ENCODE measurements around the gene ZNF492. TPM values are rescaled to one million over a fixed set of nuclear protein-coding genes. Genes with fewer than 3 reads are reported as not detected.
"Not testable (repeated sequence)": the region's sequence is repeated elsewhere in the genome, so short reads cannot be mapped to it uniquely, and the experiment has no call there.

ZNF492 gene
- not detected for polyA plus RNA-seq (2013, experiment 1 of 2)
- not detected for polyA plus RNA-seq (2013, experiment 2 of 2)

DNA sequence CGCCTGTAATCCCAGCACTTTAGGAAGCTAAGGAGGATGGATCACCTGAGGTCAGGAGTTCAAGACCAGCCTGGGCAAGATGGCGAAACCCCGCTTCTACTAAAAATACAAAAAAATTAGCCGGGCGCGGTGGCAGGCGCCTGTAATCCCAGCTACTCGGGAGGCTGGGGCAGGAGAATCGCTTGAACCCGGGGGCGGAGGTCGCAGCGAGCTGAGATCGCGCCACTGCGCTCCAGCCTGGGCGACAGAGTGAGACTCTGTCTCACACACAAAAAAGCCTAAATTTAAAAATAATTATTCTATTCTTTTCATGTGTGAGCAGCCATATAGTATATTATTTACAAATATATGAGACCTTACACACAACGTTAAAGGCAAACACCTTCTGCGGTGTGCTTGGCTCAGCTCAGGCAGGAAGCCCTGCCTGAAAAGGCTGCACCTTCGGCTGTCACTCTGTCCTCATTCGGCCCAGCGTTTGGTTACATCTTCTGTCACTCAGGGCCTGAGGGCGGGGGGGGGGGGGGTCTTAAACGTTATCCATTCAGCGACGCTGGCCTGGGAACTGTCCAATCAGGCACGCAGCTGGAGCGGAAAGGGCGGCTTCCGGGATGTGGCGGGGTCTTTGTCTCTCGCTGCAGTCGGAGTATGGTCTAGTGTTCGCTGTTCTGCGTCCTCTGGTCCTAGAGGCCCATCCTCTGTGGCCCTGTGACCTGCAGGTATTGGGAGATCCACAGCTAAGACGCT lies at the start of gene ZNF492:
ZNF492 (plus strand) TSS at position 619 of the 744 bp plus-strand sequence. CDS start 19,076 bp downstream, outside the sequence.
- not testable (repeated sequence) for H2BK5ac ChIP-seq (ENCODE audit: low read length); H3K4me2 ChIP-seq (ENCODE audit: insufficient read depth, low read length, poor library complexity, severe bottlenecking); DNase-seq (ENCODE audit: low spot score); H4K91ac ChIP-seq (ENCODE audit: low read depth, low read length, poor library complexity); H3K18ac ChIP-seq (ENCODE audit: low read length); H2BK120ac ChIP-seq (ENCODE audit: low read depth, low read length); H2BK15ac ChIP-seq (ENCODE audit: low read length); H3K4me1 ChIP-seq (ENCODE audit: control insufficient read depth in 2 of 2, insufficient read depth in 1 of 2, low read depth in 1 of 2, low read length in 2 of 2); H3K4ac ChIP-seq (ENCODE audit: low read length); H3K9me3 ChIP-seq (replicated peaks in 1 of 2; ENCODE audit: control insufficient read depth in 2 of 2, insufficient read depth in 1 of 2, low read depth in 1 of 2, low read length in 2 of 2); H3K14ac ChIP-seq (ENCODE audit: low read length); H4K8ac ChIP-seq (ENCODE audit: low read depth, low read length); H3K36me3 ChIP-seq (replicated peaks in 1 of 2; ENCODE audit: control insufficient read depth in 2 of 2, insufficient read depth in 2 of 2, low read length in 2 of 2); H3K27ac ChIP-seq (replicated peaks; ENCODE audit: low read length); H3K9ac ChIP-seq (ENCODE audit: low read depth, low read length, poor library complexity); H2AK5ac ChIP-seq (ENCODE audit: low read depth, low read length); H2AFZ ChIP-seq (ENCODE audit: low read length); H3K4me3 ChIP-seq (ENCODE audit: low read length in 2 of 2); H3K79me1 ChIP-seq (ENCODE audit: low read depth, low read length); H3K27me3 ChIP-seq (ENCODE audit: control insufficient read depth in 3 of 3, insufficient read depth in 3 of 3, low read depth in 1 of 3, low read length in 3 of 3); H2BK12ac ChIP-seq (ENCODE audit: low read length); H3K23ac ChIP-seq (ENCODE audit: low read depth, low read length, poor library complexity)
- WGBS, 2 donors (ENCODE audit: extremely low coverage in 2 of 2, insufficient read length in 2 of 2, insufficient replicate concordance in 1 of 2): no CpG with 5 or more reads among the region's 36 CpGs

DNA sequence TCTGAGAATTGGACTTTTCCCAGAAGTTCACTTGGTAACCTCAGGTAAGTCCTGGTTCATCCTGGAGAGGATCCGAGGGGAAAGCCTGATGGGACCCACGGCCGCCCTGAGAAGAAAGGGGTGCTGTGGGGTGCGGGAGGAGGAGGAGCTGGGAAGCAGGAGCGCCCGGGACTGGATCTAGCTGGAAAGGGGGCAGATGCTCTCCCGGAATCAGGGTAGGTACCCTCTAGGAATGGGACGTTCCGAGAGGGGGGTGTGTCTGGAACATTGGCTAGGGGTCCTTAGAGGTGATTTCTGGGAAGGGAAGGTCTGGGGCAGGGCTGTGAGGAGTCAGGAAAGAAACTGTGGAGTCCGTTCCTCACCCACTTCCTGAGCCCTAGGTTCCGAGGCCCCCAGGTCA lies 38.7 kb upstream of the ZNF492 start:
- Histone ChIP-seq H3K27ac (replicated peaks; ENCODE audit: low read length) (no peak overlapping the region), H3K4me2 (ENCODE audit: insufficient read depth, low read length, poor library complexity, severe bottlenecking) (no peak overlapping the region), H3K14ac (ENCODE audit: low read length) (no peak overlapping the region), H2AK5ac (ENCODE audit: low read depth, low read length) (no peak overlapping the region), H2BK12ac (ENCODE audit: low read length) (no peak overlapping the region), H3K9ac (ENCODE audit: low read depth, low read length, poor library complexity) (no peak overlapping the region), H3K27me3 (ENCODE audit: control insufficient read depth in 3 of 3, insufficient read depth in 3 of 3, low read depth in 1 of 3, low read length in 3 of 3) (no peaks in the 10 kb centered on the region), H2BK15ac (ENCODE audit: low read length) (no peak overlapping the region), H2AFZ (ENCODE audit: low read length) (no peak overlapping the region), H2BK120ac (ENCODE audit: low read depth, low read length) (no peak overlapping the region), H3K4ac (ENCODE audit: low read length) (no peak overlapping the region), H3K4me1 (ENCODE audit: control insufficient read depth in 2 of 2, insufficient read depth in 1 of 2, low read depth in 1 of 2, low read length in 2 of 2) (no peaks in the 10 kb centered on the region), H3K36me3 (replicated peaks in 1 of 2; ENCODE audit: control insufficient read depth in 2 of 2, insufficient read depth in 2 of 2, low read length in 2 of 2) (no peaks in the 10 kb centered on the region), H4K8ac (ENCODE audit: low read depth, low read length) (no peak overlapping the region), H2BK5ac (ENCODE audit: low read length) (no peak overlapping the region), H4K91ac (ENCODE audit: low read depth, low read length, poor library complexity) (no peak overlapping the region), H3K79me1 (ENCODE audit: low read depth, low read length) (peaks cover 2% of the 10 kb centered on the region), H3K9me3 (replicated peaks in 1 of 2; ENCODE audit: control insufficient read depth in 2 of 2, insufficient read depth in 1 of 2, low read depth in 1 of 2, low read length in 2 of 2) (peaks cover 0 to 34% of the 10 kb centered on the region in 2 donors), H3K4me3 (ENCODE audit: low read length in 2 of 2) (no peak overlapping the region), H3K23ac (ENCODE audit: low read depth, low read length, poor library complexity) (no peak overlapping the region), H3K18ac (ENCODE audit: low read length) (no peak overlapping the region)
- DNase-seq (ENCODE audit: low spot score): no peak
- WGBS, 2 donors (ENCODE audit: extremely low coverage in 2 of 2, insufficient read length in 2 of 2, insufficient replicate concordance in 1 of 2): no CpG with 5 or more reads among the region's 11 CpGs

DNA sequence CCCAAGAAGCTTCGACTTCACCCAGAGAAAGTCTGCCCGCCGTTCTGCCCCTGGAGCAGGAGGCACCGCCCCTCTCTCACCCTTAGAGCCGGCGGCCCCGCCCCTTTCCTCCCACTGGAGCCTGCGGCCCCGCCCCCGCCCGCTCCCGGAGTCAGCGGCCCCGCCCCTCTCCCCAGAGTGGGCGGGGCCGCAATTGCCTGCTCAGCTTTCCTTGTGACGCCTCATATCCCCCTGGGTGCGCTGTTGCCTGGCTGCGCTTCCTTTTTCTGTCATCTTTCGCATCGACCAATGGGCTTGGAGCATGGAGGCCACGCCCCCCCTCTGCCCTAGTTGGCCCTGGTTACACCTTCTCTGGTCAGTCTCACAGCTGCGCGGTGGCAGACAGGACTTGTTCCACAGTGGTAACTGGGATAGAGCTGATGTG lies 38.2 kb upstream of the ZNF492 start:
- Histone ChIP-seq H3K36me3 (replicated peaks in 1 of 2; ENCODE audit: control insufficient read depth in 2 of 2, insufficient read depth in 2 of 2, low read length in 2 of 2) (no peaks in the 10 kb centered on the region), H3K9me3 (replicated peaks in 1 of 2; ENCODE audit: control insufficient read depth in 2 of 2, insufficient read depth in 1 of 2, low read depth in 1 of 2, low read length in 2 of 2) (peaks cover 0 to 39% of the 10 kb centered on the region in 2 donors)
- no CpG with 5 or more reads among the region's 24 CpGs for WGBS, 2 donors (ENCODE audit: extremely low coverage in 2 of 2, insufficient read length in 2 of 2, insufficient replicate concordance in 1 of 2)

DNA sequence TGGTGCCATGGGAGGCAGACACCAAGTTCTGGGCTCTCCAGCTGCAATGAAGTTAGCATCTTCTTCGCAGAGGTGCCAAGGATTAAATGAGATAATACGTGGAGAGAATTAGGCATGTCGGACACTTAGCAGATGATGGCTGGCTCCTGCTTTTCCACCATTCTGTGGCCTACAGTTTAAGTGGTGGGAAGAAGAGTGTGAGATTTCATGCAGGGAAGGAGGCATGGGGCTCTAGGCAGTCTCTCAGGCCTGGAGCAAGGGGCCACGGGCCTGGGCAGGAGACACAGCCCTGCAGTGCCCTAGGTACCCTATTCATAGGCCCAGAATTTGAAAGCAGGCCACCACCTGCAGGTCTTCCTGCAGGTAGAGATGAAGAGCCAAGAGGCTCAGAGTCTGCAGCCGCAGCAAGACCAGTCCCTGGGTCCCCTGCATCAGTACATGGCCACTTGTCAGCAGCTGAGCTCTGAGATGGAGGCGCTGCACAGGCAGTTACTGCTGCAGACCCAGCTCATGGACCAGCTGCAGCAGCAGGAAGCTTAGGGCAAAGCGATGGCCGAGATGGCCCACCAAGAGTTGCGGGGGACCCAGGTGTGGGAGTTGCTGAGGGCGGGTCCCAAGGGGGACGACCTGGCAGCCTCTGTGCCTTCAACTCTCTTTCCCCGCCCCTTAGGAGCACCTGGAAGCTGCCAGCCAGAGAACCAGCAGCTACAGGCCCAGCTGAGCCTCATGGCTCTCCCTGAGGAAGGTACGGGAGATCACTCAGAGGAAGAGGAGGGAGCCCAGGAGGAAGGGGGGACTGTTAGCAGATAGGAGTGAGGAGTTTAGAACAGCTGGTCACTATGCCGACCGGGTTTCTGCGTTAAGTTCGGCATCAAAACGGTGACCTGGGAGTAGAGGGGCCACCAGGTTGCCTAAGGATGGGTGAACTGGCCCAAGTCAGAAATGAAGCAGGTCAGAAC lies 33.2 kb upstream of the ZNF492 start:
- Histone ChIP-seq H3K23ac (ENCODE audit: low read depth, low read length, poor library complexity) (no peak overlapping the region), H3K36me3 (replicated peaks in 1 of 2; ENCODE audit: control insufficient read depth in 2 of 2, insufficient read depth in 2 of 2, low read length in 2 of 2) (no peaks in the 10 kb centered on the region), H4K91ac (ENCODE audit: low read depth, low read length, poor library complexity) (no peak overlapping the region), H2AFZ (ENCODE audit: low read length) (no peak overlapping the region), H3K4me1 (ENCODE audit: control insufficient read depth in 2 of 2, insufficient read depth in 1 of 2, low read depth in 1 of 2, low read length in 2 of 2) (no peaks in the 10 kb centered on the region), H3K9me3 (replicated peaks in 1 of 2; ENCODE audit: control insufficient read depth in 2 of 2, insufficient read depth in 1 of 2, low read depth in 1 of 2, low read length in 2 of 2) (peaks cover 0 to 71% of the 10 kb centered on the region in 2 donors), H3K14ac (ENCODE audit: low read length) (no peak overlapping the region), H3K4ac (ENCODE audit: low read length) (no peak overlapping the region), H3K18ac (ENCODE audit: low read length) (no peak overlapping the region), H3K4me2 (ENCODE audit: insufficient read depth, low read length, poor library complexity, severe bottlenecking) (no peak overlapping the region), H2BK5ac (ENCODE audit: low read length) (no peak overlapping the region), H3K79me1 (ENCODE audit: low read depth, low read length) (peaks cover 2% of the 10 kb centered on the region), H3K9ac (ENCODE audit: low read depth, low read length, poor library complexity) (no peak overlapping the region), H3K27ac (replicated peaks; ENCODE audit: low read length) (no peak overlapping the region), H3K4me3 (ENCODE audit: low read length in 2 of 2) (no peak overlapping the region), H2AK5ac (ENCODE audit: low read depth, low read length) (no peak overlapping the region), H4K8ac (ENCODE audit: low read depth, low read length) (no peak overlapping the region), H2BK12ac (ENCODE audit: low read length) (no peak overlapping the region), H2BK120ac (ENCODE audit: low read depth, low read length) (no peak overlapping the region), H3K27me3 (ENCODE audit: control insufficient read depth in 3 of 3, insufficient read depth in 3 of 3, low read depth in 1 of 3, low read length in 3 of 3) (no peaks in the 10 kb centered on the region), H2BK15ac (ENCODE audit: low read length) (no peak overlapping the region)
- no CpG with 5 or more reads among the region's 18 CpGs for WGBS, 2 donors (ENCODE audit: extremely low coverage in 2 of 2, insufficient read length in 2 of 2, insufficient replicate concordance in 1 of 2)
- DNase-seq (ENCODE audit: low spot score): no peak

More for the DNA sequence above, 38.2 kb upstream of the ZNF492 start:
- H3K9ac ChIP-seq (ENCODE audit: low read depth, low read length, poor library complexity): no peak overlapping the region
- H3K4me3 ChIP-seq (ENCODE audit: low read length in 2 of 2): no peak overlapping the region
- H2BK15ac ChIP-seq (ENCODE audit: low read length): no peak overlapping the region
- H4K8ac ChIP-seq (ENCODE audit: low read depth, low read length): no peak overlapping the region
- no peak overlapping the region for H3K18ac ChIP-seq (ENCODE audit: low read length)
- H4K91ac ChIP-seq (ENCODE audit: low read depth, low read length, poor library complexity): no peak overlapping the region
- H3K23ac ChIP-seq (ENCODE audit: low read depth, low read length, poor library complexity): no peak overlapping the region
- no peak overlapping the region for H3K4me2 ChIP-seq (ENCODE audit: insufficient read depth, low read length, poor library complexity, severe bottlenecking)
- H3K4ac ChIP-seq (ENCODE audit: low read length): no peak overlapping the region
- no peak overlapping the region for H2BK120ac ChIP-seq (ENCODE audit: low read depth, low read length)
- H3K27ac ChIP-seq (replicated peaks; ENCODE audit: low read length): no peak overlapping the region
- no peak for DNase-seq (ENCODE audit: low spot score)
- H3K27me3 ChIP-seq (ENCODE audit: control insufficient read depth in 3 of 3, insufficient read depth in 3 of 3, low read depth in 1 of 3, low read length in 3 of 3): no peaks in the 10 kb centered on the region
- no peaks in the 10 kb centered on the region for H3K4me1 ChIP-seq (ENCODE audit: control insufficient read depth in 2 of 2, insufficient read depth in 1 of 2, low read depth in 1 of 2, low read length in 2 of 2)
- no peak overlapping the region for H2BK12ac ChIP-seq (ENCODE audit: low read length)
- H2BK5ac ChIP-seq (ENCODE audit: low read length): no peak overlapping the region
- H3K79me1 ChIP-seq (ENCODE audit: low read depth, low read length): peaks cover 2% of the 10 kb centered on the region
- no peak overlapping the region for H2AK5ac ChIP-seq (ENCODE audit: low read depth, low read length)
- no peak overlapping the region for H3K14ac ChIP-seq (ENCODE audit: low read length)
- H2AFZ ChIP-seq (ENCODE audit: low read length): no peak overlapping the region
